Measurements from ENCODE around the gene PKP4. TPM values are rescaled to one million over a fixed set of nuclear protein-coding genes. Genes with fewer than 3 reads are reported as not detected.
"Not testable (repeated sequence)": the region's sequence is repeated elsewhere in the genome, so short reads cannot be mapped to it uniquely, and the experiment has no call there.

PKP4 gene
- total RNA-seq, 1 donor from 2014 or later, result 119 TPM

DNA sequence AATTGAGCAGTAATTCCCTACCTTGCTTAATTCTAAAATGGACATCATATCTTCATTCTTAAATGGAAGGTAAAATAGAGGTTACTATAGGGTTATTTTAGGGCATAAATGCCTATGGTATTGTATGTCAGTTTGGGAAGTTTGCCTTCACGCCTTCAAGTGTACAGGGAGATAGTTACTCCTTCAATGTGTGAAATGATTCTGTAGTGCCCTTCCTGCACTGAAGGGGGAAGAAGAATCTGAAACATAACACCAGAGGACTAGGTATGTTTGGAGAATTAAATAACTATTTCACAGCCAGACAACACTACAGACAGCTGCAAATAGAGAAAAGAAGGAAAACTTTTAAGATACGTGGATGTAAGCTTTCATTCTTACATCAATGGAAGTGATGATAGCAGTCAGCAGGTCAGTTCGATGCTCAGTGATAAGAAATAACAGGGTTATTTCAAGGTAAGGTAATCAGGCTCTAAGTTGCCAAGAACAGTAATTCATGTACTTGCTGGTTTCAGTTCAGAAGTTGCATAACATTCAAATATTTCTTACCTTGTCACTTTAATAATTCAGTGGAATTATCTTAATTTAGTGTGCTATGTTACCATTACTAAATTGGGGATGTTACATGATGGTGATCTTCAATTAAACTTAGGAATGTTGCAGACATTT is 4.0 kb downstream of the PKP4 start:
- TF ChIP-seq, protein P1, sequence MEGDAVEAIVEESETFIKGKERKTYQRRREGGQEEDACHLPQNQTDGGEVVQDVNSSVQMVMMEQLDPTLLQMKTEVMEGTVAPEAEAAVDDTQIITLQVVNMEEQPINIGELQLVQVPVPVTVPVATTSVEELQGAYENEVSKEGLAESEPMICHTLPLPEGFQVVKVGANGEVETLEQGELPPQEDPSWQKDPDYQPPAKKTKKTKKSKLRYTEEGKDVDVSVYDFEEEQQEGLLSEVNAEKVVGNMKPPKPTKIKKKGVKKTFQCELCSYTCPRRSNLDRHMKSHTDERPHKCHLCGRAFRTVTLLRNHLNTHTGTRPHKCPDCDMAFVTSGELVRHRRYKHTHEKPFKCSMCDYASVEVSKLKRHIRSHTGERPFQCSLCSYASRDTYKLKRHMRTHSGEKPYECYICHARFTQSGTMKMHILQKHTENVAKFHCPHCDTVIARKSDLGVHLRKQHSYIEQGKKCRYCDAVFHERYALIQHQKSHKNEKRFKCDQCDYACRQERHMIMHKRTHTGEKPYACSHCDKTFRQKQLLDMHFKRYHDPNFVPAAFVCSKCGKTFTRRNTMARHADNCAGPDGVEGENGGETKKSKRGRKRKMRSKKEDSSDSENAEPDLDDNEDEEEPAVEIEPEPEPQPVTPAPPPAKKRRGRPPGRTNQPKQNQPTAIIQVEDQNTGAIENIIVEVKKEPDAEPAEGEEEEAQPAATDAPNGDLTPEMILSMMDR (IDR thresholded peaks at IDR 0.05), result peak; percentile 46
- Mint-ChIP-seq H3K27ac (ENCODE audit: unreplicated experiment) (peak overlapping the region; percentile 6), H3K4me3 (ENCODE audit: unreplicated experiment) (peak overlapping the region; percentile 93), H3K4me1 (ENCODE audit: unreplicated experiment) (peaks cover 56% of the 10 kb centered on the region), H3K9me3 (ENCODE audit: unreplicated experiment) (no peaks in the 10 kb centered on the region), H3K27me3 (ENCODE audit: unreplicated experiment) (no peaks in the 10 kb centered on the region), H3K36me3 (ENCODE audit: unreplicated experiment) (no peaks in the 10 kb centered on the region)
- no peak for DNase-seq (ENCODE audit: extremely low spot score, unreplicated experiment)

DNA sequence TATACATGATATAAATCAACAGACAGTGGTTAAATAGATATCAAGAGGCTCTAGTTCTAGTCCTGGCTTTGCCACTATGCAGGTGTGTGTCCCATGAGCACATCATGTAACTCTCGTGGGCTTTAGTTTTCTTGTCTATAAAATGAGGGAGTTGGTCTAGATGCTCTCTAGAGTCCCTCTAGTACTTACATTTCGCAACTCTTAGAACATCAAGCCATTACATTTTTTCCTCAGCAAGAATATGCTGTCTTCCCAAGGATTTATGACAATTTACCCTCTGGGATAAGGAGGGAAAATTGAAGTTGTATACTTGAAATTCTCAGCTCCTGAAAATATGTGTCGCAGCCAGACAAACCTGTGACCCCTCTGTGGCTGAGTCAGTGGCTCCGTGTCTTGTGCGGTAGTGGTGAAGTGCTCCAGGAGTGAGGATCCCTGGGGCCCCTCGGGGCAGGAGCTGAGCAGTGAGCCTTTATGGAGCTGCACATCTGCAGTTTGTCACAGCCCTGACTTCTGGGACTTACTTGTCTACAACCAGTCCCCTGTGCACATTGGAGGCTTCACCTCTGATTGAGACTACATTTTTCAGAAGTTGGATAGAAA is 6.8 kb downstream of the PKP4 start:
- TF ChIP-seq, protein P1 (IDR thresholded peaks at IDR 0.05), result no peak
- H3K9me3 Mint-ChIP-seq (ENCODE audit: unreplicated experiment), result no peaks in the 10 kb centered on the region
- no peaks in the 10 kb centered on the region for H3K27me3 Mint-ChIP-seq (ENCODE audit: unreplicated experiment)
- H3K27ac Mint-ChIP-seq (ENCODE audit: unreplicated experiment), result no peak overlapping the region
- peaks cover 50% of the 10 kb centered on the region for H3K4me1 Mint-ChIP-seq (ENCODE audit: unreplicated experiment)
- no peak overlapping the region for H3K4me3 Mint-ChIP-seq (ENCODE audit: unreplicated experiment)
- peaks cover 3% of the 10 kb centered on the region for H3K36me3 Mint-ChIP-seq (ENCODE audit: unreplicated experiment)
- no peak for DNase-seq (ENCODE audit: extremely low spot score, unreplicated experiment)

DNA sequence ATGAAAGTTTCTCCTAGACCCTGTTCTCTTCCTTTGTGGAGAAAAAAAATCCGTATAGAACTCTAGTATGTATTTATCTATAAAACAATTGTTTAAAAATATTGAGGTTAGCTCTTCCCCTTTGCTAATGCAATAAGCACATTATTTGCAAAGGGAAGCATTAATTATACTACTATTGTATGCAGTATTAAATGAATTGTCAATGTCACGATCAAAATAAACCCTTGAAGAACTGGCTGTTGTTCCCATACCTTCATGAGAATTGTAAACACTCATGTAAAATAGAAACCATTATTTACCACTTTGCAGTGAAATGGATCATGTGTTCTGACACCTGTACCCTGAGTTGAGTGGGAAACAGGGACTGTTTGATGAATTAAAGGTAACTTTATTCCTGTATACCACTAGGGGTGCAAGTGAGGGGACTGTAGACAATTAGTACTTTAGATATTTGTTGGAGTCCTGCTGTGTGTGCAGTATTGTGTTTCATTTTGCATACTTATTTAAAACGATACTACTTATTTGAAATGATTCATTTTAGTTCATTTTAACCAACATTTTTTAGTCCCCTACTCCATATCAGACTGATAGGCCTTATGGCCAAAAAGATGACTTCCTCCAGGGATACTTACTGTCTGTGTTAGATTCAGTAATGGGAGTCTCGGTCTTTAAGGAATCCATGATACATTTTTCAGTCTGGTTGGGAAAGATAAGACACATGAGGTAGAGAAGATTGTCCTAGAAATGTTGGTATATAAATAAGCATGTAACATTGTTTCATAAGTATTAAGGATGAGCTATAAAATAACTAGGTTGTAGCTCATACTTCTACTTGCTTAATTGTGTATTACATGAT is 7.9 kb downstream of the PKP4 start:
- Mint-ChIP-seq H3K4me1 (ENCODE audit: unreplicated experiment) (peaks cover 45% of the 10 kb centered on the region), H3K4me3 (ENCODE audit: unreplicated experiment) (no peak overlapping the region), H3K27me3 (ENCODE audit: unreplicated experiment) (no peaks in the 10 kb centered on the region), H3K9me3 (ENCODE audit: unreplicated experiment) (no peaks in the 10 kb centered on the region), H3K27ac (ENCODE audit: unreplicated experiment) (no peak overlapping the region), H3K36me3 (ENCODE audit: unreplicated experiment) (peaks cover 6% of the 10 kb centered on the region)
- TF ChIP-seq, protein P1 (IDR thresholded peaks at IDR 0.05), result peak; percentile 54
- no peak for DNase-seq (ENCODE audit: extremely low spot score, unreplicated experiment)

DNA sequence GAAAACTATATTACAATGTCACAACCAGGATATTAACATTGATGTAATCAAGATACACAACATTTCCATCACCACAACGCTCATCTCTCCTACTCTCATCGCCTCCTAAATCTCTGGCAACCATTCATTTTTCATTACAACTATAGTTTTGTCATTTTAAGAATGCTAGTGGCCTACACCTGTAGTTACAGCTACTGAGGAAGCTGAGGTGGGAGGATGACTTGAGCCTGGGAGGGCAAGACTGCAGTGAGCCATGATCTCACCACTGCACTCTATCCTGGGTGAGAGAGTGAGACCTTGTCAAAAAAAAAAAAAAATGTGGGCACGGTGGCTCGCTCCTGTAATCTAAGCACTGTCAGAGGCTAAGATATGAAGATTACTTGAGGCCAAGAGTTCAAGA is 10.5 kb downstream of the PKP4 start:
- Mint-ChIP-seq H3K4me3 (ENCODE audit: unreplicated experiment) (no peak overlapping the region), H3K9me3 (ENCODE audit: unreplicated experiment) (no peaks in the 10 kb centered on the region), H3K27ac (ENCODE audit: unreplicated experiment) (no peak overlapping the region), H3K4me1 (ENCODE audit: unreplicated experiment) (peaks cover 22% of the 10 kb centered on the region), H3K36me3 (ENCODE audit: unreplicated experiment) (peaks cover 28% of the 10 kb centered on the region), H3K27me3 (ENCODE audit: unreplicated experiment) (no peaks in the 10 kb centered on the region)
- TF ChIP-seq, protein P1 (IDR thresholded peaks at IDR 0.05), result no peak
- no peak for DNase-seq (ENCODE audit: extremely low spot score, unreplicated experiment)

DNA sequence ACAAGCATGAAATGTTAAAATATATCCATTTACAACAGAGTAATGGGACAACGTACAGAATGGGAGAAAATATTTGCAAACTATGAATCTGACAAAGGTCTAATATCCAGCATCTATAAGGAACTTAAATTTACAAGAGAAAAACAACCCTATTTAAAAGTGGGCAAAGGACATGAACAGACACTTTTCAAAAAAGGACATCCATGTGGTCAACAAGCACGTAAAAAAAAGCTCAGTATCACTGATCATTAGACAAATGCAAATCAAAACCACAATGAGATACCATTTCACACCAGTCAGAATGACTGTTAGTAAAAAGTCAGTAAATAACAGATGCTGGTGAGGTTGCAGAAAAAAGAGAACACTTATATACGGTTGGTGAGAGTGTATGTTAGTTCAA is 16.1 kb downstream of the PKP4 start:
- H3K4me1 Mint-ChIP-seq (ENCODE audit: unreplicated experiment), result peaks cover 23% of the 10 kb centered on the region
- not testable (repeated sequence) for H3K27me3 Mint-ChIP-seq (ENCODE audit: unreplicated experiment); DNase-seq (ENCODE audit: extremely low spot score, unreplicated experiment); H3K27ac Mint-ChIP-seq (ENCODE audit: unreplicated experiment); H3K4me3 Mint-ChIP-seq (ENCODE audit: unreplicated experiment); H3K9me3 Mint-ChIP-seq (ENCODE audit: unreplicated experiment)
- peaks cover 42% of the 10 kb centered on the region for H3K36me3 Mint-ChIP-seq (ENCODE audit: unreplicated experiment)

DNA sequence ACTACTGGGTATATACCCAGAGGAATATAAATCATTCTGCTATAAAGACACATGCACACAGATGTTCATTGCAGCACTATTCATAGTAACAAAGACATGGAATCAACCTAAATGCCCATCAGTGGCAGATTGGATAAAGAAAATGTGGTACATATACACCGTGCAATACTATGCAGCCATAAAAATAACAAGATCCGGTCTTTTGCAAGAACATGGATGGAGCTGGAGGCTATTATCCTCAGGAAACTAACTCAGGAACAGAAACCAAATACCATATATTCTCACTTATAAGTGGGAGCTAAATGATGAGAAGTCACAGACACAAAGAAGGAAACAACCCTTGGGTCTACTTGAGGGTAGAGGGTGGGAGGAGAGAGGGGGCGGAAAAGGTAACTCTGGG is 16.5 kb downstream of the PKP4 start:
- H3K9me3 Mint-ChIP-seq (ENCODE audit: unreplicated experiment); H3K27ac Mint-ChIP-seq (ENCODE audit: unreplicated experiment); H3K4me3 Mint-ChIP-seq (ENCODE audit: unreplicated experiment); H3K27me3 Mint-ChIP-seq (ENCODE audit: unreplicated experiment); DNase-seq (ENCODE audit: extremely low spot score, unreplicated experiment): not testable (repeated sequence)
- peaks cover 42% of the 10 kb centered on the region for H3K36me3 Mint-ChIP-seq (ENCODE audit: unreplicated experiment)
- H3K4me1 Mint-ChIP-seq (ENCODE audit: unreplicated experiment), result peaks cover 28% of the 10 kb centered on the region

Data from osteocyte (in vitro differentiated cells).